ENCODE measurements around the gene GPR68.

Gene GPR68

GRCh38 chr14:91261986-91262549, 17.6 kb upstream of the GPR68 start:
- H3K4me3 ChIP-seq (ENCODE audit: low read length), result no peak overlapping the region
- H3K27me3 ChIP-seq (replicated peaks; ENCODE audit: control insufficient read depth, insufficient read depth, low read length), result no peaks in the 10 kb centered on the region
- no peaks in the 10 kb centered on the region for H3K36me3 ChIP-seq (ENCODE audit: control insufficient read depth, insufficient read depth, low read length, severe bottlenecking)
- H3K9ac ChIP-seq (ENCODE audit: low read length), result no peak overlapping the region
- no peak for DNase-seq (ENCODE audit: low read depth)
- H3K9me3 ChIP-seq (ENCODE audit: control insufficient read depth, low read length), result no peaks in the 10 kb centered on the region
- H3K4me1 ChIP-seq (ENCODE audit: control insufficient read depth, insufficient read depth, low read length), result no peaks in the 10 kb centered on the region

- no peaks in the 10 kb centered on the region for H3K36me3 ChIP-seq (ENCODE audit: control insufficient read depth, insufficient read depth, low read length, severe bottlenecking)
- H3K27me3 ChIP-seq (replicated peaks; ENCODE audit: control insufficient read depth, insufficient read depth, low read length), result no peaks in the 10 kb centered on the region
- no peak overlapping the region for H3K4me3 ChIP-seq (ENCODE audit: low read length)
- H3K4me1 ChIP-seq (ENCODE audit: control insufficient read depth, insufficient read depth, low read length), result no peaks in the 10 kb centered on the region
- no peak for DNase-seq (ENCODE audit: low read depth)
- no peaks in the 10 kb centered on the region for H3K9me3 ChIP-seq (ENCODE audit: control insufficient read depth, low read length)
- no peak overlapping the region for H3K9ac ChIP-seq (ENCODE audit: low read length)
Measured at GRCh38 chr14:91261115-91261514, 16.6 kb upstream of the GPR68 start.

- Histone ChIP-seq H3K36me3 (ENCODE audit: control insufficient read depth, insufficient read depth, low read length, severe bottlenecking) (no peaks in the 10 kb centered on the region), H3K27me3 (replicated peaks; ENCODE audit: control insufficient read depth, insufficient read depth, low read length) (no peaks in the 10 kb centered on the region), H3K4me1 (ENCODE audit: control insufficient read depth, insufficient read depth, low read length) (no peaks in the 10 kb centered on the region), H3K9ac (ENCODE audit: low read length) (no peak overlapping the region), H3K9me3 (ENCODE audit: control insufficient read depth, low read length) (no peaks in the 10 kb centered on the region), H3K4me3 (ENCODE audit: low read length) (no peak overlapping the region)
- no peak for DNase-seq (ENCODE audit: low read depth)
Measured at GRCh38 chr14:91258876-91259275, 14.4 kb upstream of the GPR68 start.

- H3K4me3 ChIP-seq (ENCODE audit: low read length), result no peak overlapping the region
- no peaks in the 10 kb centered on the region for H3K27me3 ChIP-seq (replicated peaks; ENCODE audit: control insufficient read depth, insufficient read depth, low read length)
- no peaks in the 10 kb centered on the region for H3K9me3 ChIP-seq (ENCODE audit: control insufficient read depth, low read length)
- no peaks in the 10 kb centered on the region for H3K36me3 ChIP-seq (ENCODE audit: control insufficient read depth, insufficient read depth, low read length, severe bottlenecking)
- no peak overlapping the region for H3K9ac ChIP-seq (ENCODE audit: low read length)
- DNase-seq (ENCODE audit: low read depth), result no peak
- no peaks in the 10 kb centered on the region for H3K4me1 ChIP-seq (ENCODE audit: control insufficient read depth, insufficient read depth, low read length)
Measured at GRCh38 chr14:91258011-91258618, 13.6 kb upstream of the GPR68 start.

- Histone ChIP-seq H3K4me1 (ENCODE audit: control insufficient read depth, insufficient read depth, low read length) (peaks cover 5% of the 10 kb centered on the region), H3K4me3 (ENCODE audit: low read length) (no peak overlapping the region), H3K36me3 (ENCODE audit: control insufficient read depth, insufficient read depth, low read length, severe bottlenecking) (no peaks in the 10 kb centered on the region), H3K9ac (ENCODE audit: low read length) (no peak overlapping the region), H3K27me3 (replicated peaks; ENCODE audit: control insufficient read depth, insufficient read depth, low read length) (no peaks in the 10 kb centered on the region), H3K9me3 (ENCODE audit: control insufficient read depth, low read length) (no peaks in the 10 kb centered on the region)
- DNase-seq (ENCODE audit: low read depth), result no peak
Measured at GRCh38 chr14:91257328-91258010, 13.0 kb upstream of the GPR68 start.

- Histone ChIP-seq H3K27me3 (replicated peaks; ENCODE audit: control insufficient read depth, insufficient read depth, low read length) (no peaks in the 10 kb centered on the region), H3K36me3 (ENCODE audit: control insufficient read depth, insufficient read depth, low read length, severe bottlenecking) (no peaks in the 10 kb centered on the region), H3K4me3 (ENCODE audit: low read length) (no peak overlapping the region), H3K9me3 (ENCODE audit: control insufficient read depth, low read length) (no peaks in the 10 kb centered on the region), H3K4me1 (ENCODE audit: control insufficient read depth, insufficient read depth, low read length) (peaks cover 5% of the 10 kb centered on the region), H3K9ac (ENCODE audit: low read length) (no peak overlapping the region)
- peak; percentile 52 for DNase-seq (ENCODE audit: low read depth)
Measured at GRCh38 chr14:91256661-91257060, 12.2 kb upstream of the GPR68 start.

GRCh38 chr14:91255026-91255695, 10.7 kb upstream of the GPR68 start:
- peaks cover 5% of the 10 kb centered on the region for H3K4me1 ChIP-seq (ENCODE audit: control insufficient read depth, insufficient read depth, low read length)
- H3K4me3 ChIP-seq (ENCODE audit: low read length), result no peak overlapping the region
- H3K9me3 ChIP-seq (ENCODE audit: control insufficient read depth, low read length), result no peaks in the 10 kb centered on the region
- no peak for DNase-seq (ENCODE audit: low read depth)
- H3K36me3 ChIP-seq (ENCODE audit: control insufficient read depth, insufficient read depth, low read length, severe bottlenecking), result no peaks in the 10 kb centered on the region
- no peak overlapping the region for H3K9ac ChIP-seq (ENCODE audit: low read length)
- H3K27me3 ChIP-seq (replicated peaks; ENCODE audit: control insufficient read depth, insufficient read depth, low read length), result no peaks in the 10 kb centered on the region

- no peaks in the 10 kb centered on the region for H3K9me3 ChIP-seq (ENCODE audit: control insufficient read depth, low read length)
- H3K4me1 ChIP-seq (ENCODE audit: control insufficient read depth, insufficient read depth, low read length), result peaks cover 5% of the 10 kb centered on the region
- no peak for DNase-seq (ENCODE audit: low read depth)
- H3K9ac ChIP-seq (ENCODE audit: low read length), result no peak overlapping the region
- no peaks in the 10 kb centered on the region for H3K27me3 ChIP-seq (replicated peaks; ENCODE audit: control insufficient read depth, insufficient read depth, low read length)
- no peaks in the 10 kb centered on the region for H3K36me3 ChIP-seq (ENCODE audit: control insufficient read depth, insufficient read depth, low read length, severe bottlenecking)
- H3K4me3 ChIP-seq (ENCODE audit: low read length), result no peak overlapping the region
Measured at GRCh38 chr14:91254461-91254860, 10.0 kb upstream of the GPR68 start.

- H3K4me3 ChIP-seq (ENCODE audit: low read length), result peak overlapping the region; percentile 79
- peak overlapping the region; percentile 55 for H3K9ac ChIP-seq (ENCODE audit: low read length)
- H3K27me3 ChIP-seq (replicated peaks; ENCODE audit: control insufficient read depth, insufficient read depth, low read length), result no peaks in the 10 kb centered on the region
- H3K9me3 ChIP-seq (ENCODE audit: control insufficient read depth, low read length), result no peaks in the 10 kb centered on the region
- H3K36me3 ChIP-seq (ENCODE audit: control insufficient read depth, insufficient read depth, low read length, severe bottlenecking), result no peaks in the 10 kb centered on the region
- DNase-seq (ENCODE audit: low read depth), result no peak
- peaks cover 5% of the 10 kb centered on the region for H3K4me1 ChIP-seq (ENCODE audit: control insufficient read depth, insufficient read depth, low read length)
Measured at GRCh38 chr14:91253795-91254323, 9.4 kb upstream of the GPR68 start.

- Histone ChIP-seq H3K9me3 (ENCODE audit: control insufficient read depth, low read length) (no peaks in the 10 kb centered on the region), H3K27me3 (replicated peaks; ENCODE audit: control insufficient read depth, insufficient read depth, low read length) (no peaks in the 10 kb centered on the region), H3K4me3 (ENCODE audit: low read length) (peak overlapping the region; percentile 79), H3K36me3 (ENCODE audit: control insufficient read depth, insufficient read depth, low read length, severe bottlenecking) (no peaks in the 10 kb centered on the region), H3K4me1 (ENCODE audit: control insufficient read depth, insufficient read depth, low read length) (peaks cover 5% of the 10 kb centered on the region), H3K9ac (ENCODE audit: low read length) (peak overlapping the region; percentile 71)
- DNase-seq (ENCODE audit: low read depth), result peak; percentile 66
Measured at GRCh38 chr14:91252871-91253794, 8.6 kb upstream of the GPR68 start.

All from adipocyte (in vitro differentiated cells).